ENCODE measurements around the gene RANBP3. TPM values are rescaled to one million over a fixed set of nuclear protein-coding genes. Genes with fewer than 3 reads are reported as not detected.
"Not testable (repeated sequence)": the region's sequence is repeated elsewhere in the genome, so short reads cannot be mapped to it uniquely, and the experiment has no call there.

The RANBP3 gene
- total and polyA plus RNA-seq, 8 donors: 64.6 to 91.9 (median 77.1) TPM

DNA sequence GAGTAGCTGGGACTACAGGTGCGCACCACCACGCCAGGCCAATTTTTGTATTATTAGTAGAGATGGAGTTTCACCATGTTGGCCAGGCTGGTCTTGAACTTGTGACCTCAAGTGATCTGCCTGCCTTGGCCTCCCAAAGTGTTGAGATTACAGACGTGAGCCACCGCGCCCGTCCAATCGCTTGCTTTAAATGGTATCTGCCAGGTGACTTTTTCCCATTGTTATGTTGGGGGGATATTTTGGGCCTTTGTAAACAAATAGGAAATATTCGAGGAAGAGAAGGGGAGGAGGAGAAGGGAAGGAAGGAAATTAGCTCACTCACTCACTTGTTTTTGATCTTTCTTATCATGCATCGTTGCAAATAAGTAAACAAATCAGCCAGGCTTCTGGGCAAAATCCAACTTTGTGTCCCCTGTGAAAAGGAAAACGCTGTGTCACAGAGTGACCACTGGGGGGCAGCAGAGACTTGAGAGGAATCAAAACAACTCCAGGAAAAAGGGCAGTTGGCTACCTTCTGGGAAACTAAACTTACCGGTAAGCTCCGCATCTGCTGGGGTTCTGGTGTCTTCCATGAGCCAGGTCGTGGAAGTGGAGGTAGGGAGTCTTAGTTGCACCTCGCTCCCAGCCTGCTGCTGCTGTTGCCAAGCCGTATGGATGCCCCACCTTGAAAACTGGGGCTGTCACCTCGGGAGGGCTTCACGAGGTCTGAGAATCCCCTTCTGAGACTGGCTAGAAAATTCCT is 9.3 kb upstream of the RANBP3 start:
- Histone ChIP-seq H3K4me1 (peaks cover 7 to 17% of the 10 kb centered on the region in 2 donors), H3K27ac (no peak overlapping the region), H3K36me3 (no peaks in the 10 kb centered on the region), H3K4me3 (peak overlapping the region in 1 of 2 donors; percentile 22), H3K9me3 (no peaks in the 10 kb centered on the region), H3K27me3 (no peaks in the 10 kb centered on the region)
- TF ChIP-seq, protein P1, sequence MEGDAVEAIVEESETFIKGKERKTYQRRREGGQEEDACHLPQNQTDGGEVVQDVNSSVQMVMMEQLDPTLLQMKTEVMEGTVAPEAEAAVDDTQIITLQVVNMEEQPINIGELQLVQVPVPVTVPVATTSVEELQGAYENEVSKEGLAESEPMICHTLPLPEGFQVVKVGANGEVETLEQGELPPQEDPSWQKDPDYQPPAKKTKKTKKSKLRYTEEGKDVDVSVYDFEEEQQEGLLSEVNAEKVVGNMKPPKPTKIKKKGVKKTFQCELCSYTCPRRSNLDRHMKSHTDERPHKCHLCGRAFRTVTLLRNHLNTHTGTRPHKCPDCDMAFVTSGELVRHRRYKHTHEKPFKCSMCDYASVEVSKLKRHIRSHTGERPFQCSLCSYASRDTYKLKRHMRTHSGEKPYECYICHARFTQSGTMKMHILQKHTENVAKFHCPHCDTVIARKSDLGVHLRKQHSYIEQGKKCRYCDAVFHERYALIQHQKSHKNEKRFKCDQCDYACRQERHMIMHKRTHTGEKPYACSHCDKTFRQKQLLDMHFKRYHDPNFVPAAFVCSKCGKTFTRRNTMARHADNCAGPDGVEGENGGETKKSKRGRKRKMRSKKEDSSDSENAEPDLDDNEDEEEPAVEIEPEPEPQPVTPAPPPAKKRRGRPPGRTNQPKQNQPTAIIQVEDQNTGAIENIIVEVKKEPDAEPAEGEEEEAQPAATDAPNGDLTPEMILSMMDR (IDR thresholded peaks at IDR 0.05): peak; percentile 89 to 96
- intact Hi-C loops (cut with DNase I): loop anchor here in 1 of 2 donors (2.0 kb wide), 1 partner anchor 36 kb away; no protein-coding TSS in a partner anchor
- peak; percentile 89 for ATAC-seq
- peak in 3 of 4 donors; percentile 74 to 90 (median 79) for DNase-seq

GRCh38 chr19:5985837-5986236 is 7.9 kb upstream of the RANBP3 start:
- intact Hi-C loops (cut with DNase I): loop anchor here in 1 of 2 donors (2.0 kb wide), 1 partner anchor 37 kb away; no protein-coding TSS in a partner anchor
- H3K36me3 ChIP-seq, ATAC-seq, H3K9me3 ChIP-seq, H3K27ac ChIP-seq, DNase-seq, H3K27me3 ChIP-seq, H3K4me3 ChIP-seq: not testable (repeated sequence)
- H3K4me1 ChIP-seq: peaks cover 7 to 17% of the 10 kb centered on the region in 2 donors

- ATAC-seq: peak; percentile 26
- no peaks in the 10 kb centered on the region for H3K27me3 ChIP-seq
- H3K9me3 ChIP-seq: no peaks in the 10 kb centered on the region
- intact Hi-C loops (cut with DNase I): no loop called here
- peaks cover 7 to 17% of the 10 kb centered on the region in 2 donors for H3K4me1 ChIP-seq
- H3K4me3 ChIP-seq: no peak overlapping the region
- H3K36me3 ChIP-seq: no peaks in the 10 kb centered on the region
- TF ChIP-seq, protein P1 (IDR thresholded peaks at IDR 0.05): no peak
- no peak overlapping the region for H3K27ac ChIP-seq
- no peak for DNase-seq
Observed at GRCh38 chr19:5985098-5985783, 7.3 kb upstream of the RANBP3 start.

- intact Hi-C loops (cut with DNase I): no loop called here
- no peaks in the 10 kb centered on the region for H3K9me3 ChIP-seq
- no peak overlapping the region for H3K4me3 ChIP-seq
- ATAC-seq: no peak
- no peaks in the 10 kb centered on the region for H3K36me3 ChIP-seq
- TF ChIP-seq, protein P1 (IDR thresholded peaks at IDR 0.05): no peak
- H3K27ac ChIP-seq: no peak overlapping the region
- peaks cover 7 to 22% of the 10 kb centered on the region in 2 donors for H3K4me1 ChIP-seq
- DNase-seq: peak in 1 of 4 donors; percentile 40
- no peaks in the 10 kb centered on the region for H3K27me3 ChIP-seq
Observed at GRCh38 chr19:5984600-5984999, 6.7 kb upstream of the RANBP3 start.

GRCh38 chr19:5983367-5983955 is 5.5 kb upstream of the RANBP3 start:
- intact Hi-C loops (cut with DNase I): no loop called here
- Histone ChIP-seq H3K4me1 (peaks cover 14 to 33% of the 10 kb centered on the region in 2 donors), H3K27me3 (no peaks in the 10 kb centered on the region), H3K36me3 (no peaks in the 10 kb centered on the region), H3K9me3 (no peaks in the 10 kb centered on the region), H3K4me3 (no peak overlapping the region), H3K27ac (peak overlapping the region; percentile 23 to 26)
- peak in 1 of 4 donors; percentile 58 for DNase-seq
- TF ChIP-seq, protein P1 (IDR thresholded peaks at IDR 0.05): no peak
- no peak for ATAC-seq
